Stomach (tissue), 9 donors: Measurements from ENCODE around the gene HCRTR2. TPM values are rescaled to one million over a fixed set of nuclear protein-coding genes. Genes with fewer than 3 reads are reported as not detected.

Source experiments
- DNase-seq, 2 donors: peaks; one replicate each; pipeline versions ENCODE4 v3.0.0 to v3.0.0-alpha.2; 2013 to 2019
- H3K27ac ChIP-seq, 5 donors: fragments of 200-600 bp in 4 of 5; sonication (generic) in 4 of 5; one replicate each; pipeline ENCODE4 v1.5.1; 2013 to 2019; ENCODE audit warnings: mild to moderate bottlenecking in 1 of 5, moderate library complexity in 1 of 5
- H3K27me3 ChIP-seq, 3 donors: fragments of 200-600 bp; sonication (generic); one replicate each; pipeline ENCODE4 v1.5.1; 2017 to 2019; ENCODE audit warnings: mixed run types in 1 of 3
- H3K36me3 ChIP-seq, 4 donors: fragments of 200-600 bp; sonication (generic); 1 replicate in 3 of 4; 2 replicates in 1 of 4; pipeline ENCODE4 v1.5.1; 2016 to 2019
- H3K4me1 ChIP-seq, 4 donors: fragments of 200-600 bp; sonication (generic); one replicate each; pipeline ENCODE4 v1.5.1; 2016 to 2019
- H3K4me3 ChIP-seq, 4 donors: fragments of 200-600 bp; sonication (generic) in 3 of 4; one replicate each; pipeline ENCODE4 v1.5.1; 2016 to 2019; ENCODE audit warnings: mild to moderate bottlenecking in 1 of 4
- H3K9me3 ChIP-seq, 4 donors: fragments of 200-600 bp; sonication (generic); one replicate each; pipeline ENCODE4 v1.5.1; 2016 to 2019
- EP300 ChIP-seq: sonication (generic); formaldehyde crosslinking; IDR thresholded peaks from one replicate; pipeline ENCODE4 v1.6.1; 2017; ENCODE audit warnings: antibody characterized with exemption
- POLR2A ChIP-seq, 4 donors: fragments of 450-650 bp; IDR thresholded peaks; one replicate each; pipeline ENCODE4 v1.6.1; 2016; ENCODE audit warnings: antibody characterized with exemption in 4 of 4, control low read depth in 2 of 4, mild to moderate bottlenecking in 1 of 4, moderate library complexity in 1 of 4
- POLR2AphosphoS5 ChIP-seq, 3 donors: sonication (generic); formaldehyde crosslinking; IDR thresholded peaks; one replicate each; pipeline ENCODE4 v1.6.1; 2016; ENCODE audit warnings: antibody characterized with exemption in 3 of 3
- WGBS, 5 donors: extraction: QIAGEN DNeasy Blood & Tissue Kit in 3 of 5; methylation state at CpG; one replicate each; pipeline versions ENCODE4 v1.1.5 to v1.1.7; 2013 to 2018; 5-methylcytosine and 5-hydroxymethylcytosine counted together
- intact Hi-C: fragments of 100-400 bp; cut with DNase I; formaldehyde crosslinking; loops from one replicate; pipeline ENCODE4 v1.15.1; 2023; ENCODE audit warnings: low total_unique reads
- polyA plus RNA-seq, 3 donors: library from polyadenylated mRNA; stranded (reverse); fragments of 200-250 nt; gene quantifications; one replicate each; pipeline ENCODE4 v1.2.3, GENCODE V29; 2013
- total RNA-seq, 5 donors: library from RNA; depleted of rRNA; stranded (reverse); fragments of >200 nt; gene quantifications; one replicate each; pipeline versions ENCODE4 v1.1.0 to v1.2.3, GENCODE V29; 2014 to 2016
- TF ChIP-seq, protein P1 (sequence below), 7 experiments: fragments of 450-650 bp in 4 of 7; fragments of 200-600 bp in 3 of 7; sonication (generic) in 3 of 7; IDR thresholded peaks; one replicate each; pipeline ENCODE4 v1.5.1; 2016 to 2019; ENCODE audit warnings: antibody characterized with exemption in 7 of 7, control low read depth in 2 of 7, mild to moderate bottlenecking in 1 of 7
- donor health status: healthy with polysubstance abuse.
- donor health status: Bipolar disorder and iron deficiency.
- donor health status: healthy.

HCRTR2 gene
- total and polyA plus RNA-seq, 8 donors = not detected

DNA sequence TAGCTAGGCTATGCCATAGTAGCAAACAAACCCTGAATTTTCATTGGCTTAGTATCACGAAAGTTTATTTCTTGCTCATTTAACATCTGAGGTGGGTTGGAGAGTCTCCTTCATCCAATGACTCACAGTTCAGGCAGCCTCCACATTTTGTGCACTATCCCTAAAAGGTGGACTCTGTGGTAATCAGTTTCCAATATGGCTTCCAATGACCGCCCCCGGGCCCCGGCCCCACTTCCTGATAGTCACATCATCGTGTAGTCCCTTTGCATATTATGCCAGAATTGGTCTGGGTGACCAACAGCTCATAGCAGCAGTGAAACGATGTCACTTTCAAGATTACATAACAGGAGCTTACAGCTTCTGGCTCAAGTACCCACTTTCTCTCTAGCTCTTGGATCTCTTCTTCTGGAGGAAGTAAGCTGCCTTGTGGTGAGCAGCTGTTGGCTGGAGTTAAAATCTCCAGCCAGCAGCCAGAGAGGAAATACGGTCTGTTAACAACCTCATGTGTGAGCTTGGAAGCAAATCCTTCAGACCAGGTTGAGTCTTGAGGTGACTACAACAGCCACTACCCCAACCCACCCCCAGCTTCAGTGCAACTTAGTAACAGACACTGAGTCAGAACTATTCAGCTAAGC lies 7.8 kb downstream of the HCRTR2 start:
- no peak for DNase-seq
- no peak overlapping the region for H3K4me3 ChIP-seq
- TF ChIP-seq EP300 = no peak
- no peak for TF ChIP-seq POLR2A (IDR thresholded peaks at IDR 0.05)
- TF ChIP-seq, protein P1, sequence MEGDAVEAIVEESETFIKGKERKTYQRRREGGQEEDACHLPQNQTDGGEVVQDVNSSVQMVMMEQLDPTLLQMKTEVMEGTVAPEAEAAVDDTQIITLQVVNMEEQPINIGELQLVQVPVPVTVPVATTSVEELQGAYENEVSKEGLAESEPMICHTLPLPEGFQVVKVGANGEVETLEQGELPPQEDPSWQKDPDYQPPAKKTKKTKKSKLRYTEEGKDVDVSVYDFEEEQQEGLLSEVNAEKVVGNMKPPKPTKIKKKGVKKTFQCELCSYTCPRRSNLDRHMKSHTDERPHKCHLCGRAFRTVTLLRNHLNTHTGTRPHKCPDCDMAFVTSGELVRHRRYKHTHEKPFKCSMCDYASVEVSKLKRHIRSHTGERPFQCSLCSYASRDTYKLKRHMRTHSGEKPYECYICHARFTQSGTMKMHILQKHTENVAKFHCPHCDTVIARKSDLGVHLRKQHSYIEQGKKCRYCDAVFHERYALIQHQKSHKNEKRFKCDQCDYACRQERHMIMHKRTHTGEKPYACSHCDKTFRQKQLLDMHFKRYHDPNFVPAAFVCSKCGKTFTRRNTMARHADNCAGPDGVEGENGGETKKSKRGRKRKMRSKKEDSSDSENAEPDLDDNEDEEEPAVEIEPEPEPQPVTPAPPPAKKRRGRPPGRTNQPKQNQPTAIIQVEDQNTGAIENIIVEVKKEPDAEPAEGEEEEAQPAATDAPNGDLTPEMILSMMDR (IDR thresholded peaks at IDR 0.05) = no peak
- no peak for TF ChIP-seq POLR2AphosphoS5 (IDR thresholded peaks at IDR 0.05)
- no peaks in the 10 kb centered on the region for H3K4me1 ChIP-seq
- H3K9me3 ChIP-seq = no peaks in the 10 kb centered on the region
- H3K27me3 ChIP-seq = no peaks in the 10 kb centered on the region
- intact Hi-C loops = no loop called here
- 59 to 75% (median 64%) methylated on average over 7 of the region's 7 CpGs for WGBS, 5 donors
- H3K27ac ChIP-seq = no peak overlapping the region
- no peaks in the 10 kb centered on the region for H3K36me3 ChIP-seq

DNA sequence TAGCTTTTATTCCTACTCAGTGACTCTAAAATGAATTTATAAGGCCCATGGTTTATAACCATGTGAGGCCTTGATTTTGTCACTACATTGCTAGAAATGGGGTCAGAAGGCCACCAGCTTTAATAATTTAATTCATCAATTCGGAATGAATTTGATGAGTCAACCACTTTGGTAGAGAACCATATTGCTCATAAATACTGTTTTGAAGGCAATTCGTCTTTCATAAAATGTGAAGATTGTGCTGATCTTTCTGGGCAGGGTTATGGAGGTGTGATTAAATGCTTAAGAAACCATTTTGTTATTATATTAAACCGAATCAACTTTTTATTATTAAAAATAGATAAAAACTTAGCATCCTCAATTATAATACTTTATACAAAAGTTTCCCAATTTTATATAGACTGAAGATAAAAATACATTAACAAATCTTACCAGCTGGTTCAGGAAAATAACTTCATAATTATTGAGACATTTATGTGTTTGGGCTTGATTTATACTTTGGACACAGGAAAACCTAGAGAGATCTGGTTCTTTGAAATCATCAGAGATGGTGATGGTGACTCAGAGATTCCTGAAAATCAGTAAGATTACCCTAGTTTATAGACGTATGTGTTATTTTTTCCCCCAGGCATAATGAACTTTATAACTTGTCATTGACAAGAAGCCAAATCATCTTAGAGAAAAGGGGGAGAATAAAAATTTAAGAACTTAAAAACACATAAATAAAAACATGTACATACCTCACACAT lies 10.6 kb downstream of the HCRTR2 start:
- Histone ChIP-seq H3K27ac (no peak overlapping the region), H3K27me3 (no peaks in the 10 kb centered on the region), H3K36me3 (no peaks in the 10 kb centered on the region), H3K4me1 (peaks cover 0 to 6% (median 0%) of the 10 kb centered on the region in 4 donors), H3K4me3 (no peak overlapping the region), H3K9me3 (no peaks in the 10 kb centered on the region)
- no peak for DNase-seq
- 79 to 85% (median 80%) methylated on average over 4 of the region's 4 CpGs for WGBS, 5 donors
- TF ChIP-seq POLR2A (IDR thresholded peaks at IDR 0.05) = no peak
- TF ChIP-seq EP300 = no peak
- TF ChIP-seq, protein P1 (IDR thresholded peaks at IDR 0.05) = no peak
- TF ChIP-seq POLR2AphosphoS5 (IDR thresholded peaks at IDR 0.05) = no peak
- intact Hi-C loops = no loop called here

DNA sequence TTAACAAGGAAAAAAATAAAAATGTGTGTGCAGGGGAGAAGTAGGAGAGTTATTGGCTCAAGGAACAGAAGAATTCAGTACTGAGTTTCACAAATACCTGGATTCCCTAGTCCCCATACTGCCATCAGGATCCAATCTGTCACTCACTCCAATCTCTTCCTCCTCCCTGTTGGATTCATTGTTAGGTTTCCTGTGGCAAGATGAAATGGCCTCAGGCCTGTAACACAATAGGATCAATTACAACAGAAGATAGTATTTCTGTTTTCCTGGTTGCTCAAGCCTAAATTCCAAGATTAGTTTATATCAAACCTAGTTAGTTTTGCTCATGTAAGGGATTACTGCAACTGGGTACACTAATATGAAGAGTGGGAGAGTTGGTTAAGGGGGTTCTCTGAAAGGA lies 24.4 kb downstream of the HCRTR2 start:
- Histone ChIP-seq H3K4me1 (no peaks in the 10 kb centered on the region), H3K4me3 (no peak overlapping the region), H3K27ac (no peak overlapping the region), H3K27me3 (no peaks in the 10 kb centered on the region), H3K9me3 (no peaks in the 10 kb centered on the region), H3K36me3 (no peaks in the 10 kb centered on the region)
- intact Hi-C loops = no loop called here
- no peak for DNase-seq
- TF ChIP-seq POLR2A (IDR thresholded peaks at IDR 0.05) (no peak), POLR2AphosphoS5 (IDR thresholded peaks at IDR 0.05) (no peak), EP300 (no peak)
- TF ChIP-seq, protein P1 (IDR thresholded peaks at IDR 0.05) = no peak

DNA sequence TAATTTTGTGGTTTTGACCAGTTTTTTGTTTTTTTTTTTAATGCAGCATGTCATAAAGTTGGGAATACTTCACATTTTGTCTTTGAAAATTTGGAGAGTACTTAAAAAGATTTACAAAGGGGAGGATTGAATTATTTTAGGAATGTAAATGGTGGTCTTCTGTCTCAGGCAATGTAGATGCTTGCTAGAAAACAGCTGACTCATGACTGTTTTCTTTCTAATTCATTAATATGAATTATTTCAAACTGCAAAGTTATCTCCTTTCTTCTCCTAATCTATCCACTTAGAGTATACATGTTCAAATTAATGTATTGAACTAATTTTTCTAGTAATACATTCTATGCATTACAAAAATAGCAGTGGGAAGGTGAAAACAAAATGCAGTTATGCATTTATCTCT lies 24.9 kb downstream of the HCRTR2 start:
- H3K27me3 ChIP-seq = no peaks in the 10 kb centered on the region
- TF ChIP-seq POLR2AphosphoS5 (IDR thresholded peaks at IDR 0.05) = no peak
- H3K4me1 ChIP-seq = no peaks in the 10 kb centered on the region
- intact Hi-C loops = no loop called here
- H3K36me3 ChIP-seq = no peaks in the 10 kb centered on the region
- DNase-seq = no peak
- H3K27ac ChIP-seq = no peak overlapping the region
- no peak overlapping the region for H3K4me3 ChIP-seq
- H3K9me3 ChIP-seq = no peaks in the 10 kb centered on the region
